Heart left ventricle (tissue), 16 donors: ENCODE measurements around the gene ERC1. TPM values are rescaled to one million over a fixed set of nuclear protein-coding genes. Genes with fewer than 3 reads are reported as not detected.

ENCODE experiments used
- ATAC-seq, 4 donors: fragments of 200-7000 bp; cut with Tn5 transposase; one replicate each; pipeline ENCODE4 v1.9.1; 2020 to 2022; ENCODE audit warnings: moderate library complexity in 4 of 4, mild to moderate bottlenecking in 3 of 4, moderate number of reproducible peaks in 1 of 4
- DNase-seq, 5 donors: peaks; one replicate each; pipeline ENCODE4 v3.0.0-alpha.2; 2020
- H3K27ac ChIP-seq, 12 donors: fragments of 200-600 bp; sonication (generic) in 4 of 12; one replicate each; pipeline versions ENCODE4 v1.5.0 to v1.8.0; 2016 to 2022; ENCODE audit warnings: mild to moderate bottlenecking in 2 of 12
- H3K27me3 ChIP-seq, 9 donors: fragments of 200-600 bp; sonication (generic) in 2 of 9; one replicate each; pipeline versions ENCODE4 v1.5.1 to v1.8.0; 2016 to 2022; ENCODE audit warnings: mild to moderate bottlenecking in 3 of 9
- H3K36me3 ChIP-seq, 9 donors: fragments of 200-600 bp; sonication (generic) in 2 of 9; one replicate each; pipeline versions ENCODE4 v1.5.0 to v1.8.0; 2018 to 2022; ENCODE audit warnings: mild to moderate bottlenecking in 2 of 9
- H3K4me1 ChIP-seq, 12 donors: fragments of 200-600 bp; sonication (generic) in 4 of 12; one replicate each; pipeline versions ENCODE4 v1.5.0 to v1.8.0; 2016 to 2022; ENCODE audit warnings: mild to moderate bottlenecking in 3 of 12
- H3K4me3 ChIP-seq, 12 donors: fragments of 200-600 bp; sonication (generic) in 4 of 12; one replicate each; pipeline versions ENCODE4 v1.5.0 to v1.8.0; 2017 to 2022; ENCODE audit warnings: mild to moderate bottlenecking in 9 of 12, moderate library complexity in 4 of 12
- H3K9me3 ChIP-seq, 12 donors: fragments of 200-600 bp; sonication (generic) in 4 of 12; one replicate each; pipeline versions ENCODE4 v1.5.0 to v1.8.0; 2016 to 2022; ENCODE audit warnings: mild to moderate bottlenecking in 1 of 12
- POLR2A ChIP-seq, 2 donors: fragments of 450-650 bp; IDR thresholded peaks; one replicate each; pipeline ENCODE4 v1.6.1; 2017; ENCODE audit warnings: antibody characterized with exemption in 2 of 2, mild to moderate bottlenecking in 2 of 2, moderate library complexity in 2 of 2
- WGBS, 4 donors: extraction: QIAGEN DNeasy Blood & Tissue Kit in 2 of 4; methylation state at CpG; one replicate each; pipeline versions ENCODE4 v1.1.5 to v1.1.7; 2013 to 2018; 5-methylcytosine and 5-hydroxymethylcytosine counted together
- intact Hi-C, 10 donors: fragments of 100-400 bp; cut with DNase I; formaldehyde crosslinking; loops; one replicate each; pipeline versions ENCODE4 v1.11.1 to v1.14.2; 2022
- polyA plus RNA-seq, 2 donors: library from polyadenylated mRNA; stranded (reverse); fragments of 200-250 nt; gene quantifications; one replicate each; pipeline ENCODE4 v1.2.3, GENCODE V29; 2013
- total RNA-seq, 9 donors: library from RNA; depleted of rRNA in 2 of 9; stranded (reverse); fragments of >200 nt in 2 of 9; fragmentation: NEBNext Ultra II Directional in 3 of 9; extraction: Animal tissue kit (Norgen Biotek cat#: 25700) in 3 of 9; gene quantifications; one replicate each; pipeline versions ENCODE4 v1.1.0 to v1.2.4, GENCODE V29; 2016 to 2023
- TF ChIP-seq, protein P1 (sequence below), 12 donors: fragments of 200-600 bp; sonication (generic) in 4 of 12; IDR thresholded peaks; one replicate each; pipeline versions ENCODE4 v1.5.0 to v1.8.0; 2018 to 2022; ENCODE audit warnings: antibody characterized with exemption in 12 of 12, mild to moderate bottlenecking in 5 of 12
- donor health status: ischemic (EF 13 %, LVEDD 7.1; RV severe dilation, severe dysfunction).
- donor health status: healthy with polysubstance abuse.
- donor health status: DM: no; HTN: yes; CAD: no.
- donor health status: DM: no; HTN: no; CAD: no.
- donor health status: ischemic (EF 25% LVEDD 6.9; RV normal size, moderate dysfunction).
- donor health status: ischemic (EF 25% LVEDD 5.7; RV mildly dilated, moderate dysfunction).
- donor health status: healthy.
- donor health status: DM: yes; HTN: yes; CAD: no.
- donor health status: ischemic (EF 35%, LVEDD 5.7; RV mildly dilated, moderate dysfunction).
- donor health status: nonischemic (EF 11% LVEDD 7.7; RV severe dilation, severe dysfunction).
- donor health status: DM: yes; HTN: yes; CAD: no.
- donor health status: PGD.
- donor health status: ischemic (EF 29% LVEDD 5.4; RV normal size, mild dysfunction).
- donor health status: nonischemic (EF 23%, LVEDD 6.1; RV moderate dilation, normal function).

ERC1 gene
- total and polyA plus RNA-seq, 11 donors = 13.5 to 84.0 (median 47.9) TPM

DNA sequence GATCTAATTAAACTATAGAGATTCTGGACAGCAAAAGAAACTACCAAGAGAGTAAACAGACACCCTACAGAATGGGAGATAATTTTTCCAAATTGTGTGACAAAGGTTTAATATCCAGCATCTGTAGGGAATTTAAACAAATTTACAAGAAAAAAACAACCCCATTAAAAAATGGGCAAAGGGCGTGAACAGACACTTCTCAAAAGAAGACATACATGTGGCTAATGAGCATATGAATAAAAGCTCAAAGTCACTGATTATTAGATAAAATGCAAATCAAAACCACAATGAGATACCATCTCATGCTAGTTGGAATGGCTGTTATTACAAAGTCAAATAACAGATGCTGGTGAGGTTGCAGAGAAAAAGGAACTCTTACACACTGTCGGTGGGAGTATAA is 309.4 kb downstream of the ERC1 start:
- intact Hi-C loops = loop anchor here in 1 of 10 donors (2.0 kb wide), 1 partner anchor 62 kb away; no protein-coding TSS in a partner anchor
- H3K9me3 ChIP-seq = peaks cover 0 to 7% (median 0%) of the 10 kb centered on the region in 12 donors
- H3K4me1 ChIP-seq = peaks cover 0 to 12% (median 5%) of the 10 kb centered on the region in 12 donors
- ATAC-seq (no peak), DNase-seq (no peak)
- H3K27ac ChIP-seq = no peak overlapping the region
- WGBS, 4 donors = 94 to 96% (median 95%) methylated on average over 2 of the region's 2 CpGs
- peaks cover 0 to 8% (median 3%) of the 10 kb centered on the region in 9 donors for H3K36me3 ChIP-seq
- no peak overlapping the region for H3K4me3 ChIP-seq
- TF ChIP-seq POLR2A (IDR thresholded peaks at IDR 0.05) = no peak
- TF ChIP-seq, protein P1, sequence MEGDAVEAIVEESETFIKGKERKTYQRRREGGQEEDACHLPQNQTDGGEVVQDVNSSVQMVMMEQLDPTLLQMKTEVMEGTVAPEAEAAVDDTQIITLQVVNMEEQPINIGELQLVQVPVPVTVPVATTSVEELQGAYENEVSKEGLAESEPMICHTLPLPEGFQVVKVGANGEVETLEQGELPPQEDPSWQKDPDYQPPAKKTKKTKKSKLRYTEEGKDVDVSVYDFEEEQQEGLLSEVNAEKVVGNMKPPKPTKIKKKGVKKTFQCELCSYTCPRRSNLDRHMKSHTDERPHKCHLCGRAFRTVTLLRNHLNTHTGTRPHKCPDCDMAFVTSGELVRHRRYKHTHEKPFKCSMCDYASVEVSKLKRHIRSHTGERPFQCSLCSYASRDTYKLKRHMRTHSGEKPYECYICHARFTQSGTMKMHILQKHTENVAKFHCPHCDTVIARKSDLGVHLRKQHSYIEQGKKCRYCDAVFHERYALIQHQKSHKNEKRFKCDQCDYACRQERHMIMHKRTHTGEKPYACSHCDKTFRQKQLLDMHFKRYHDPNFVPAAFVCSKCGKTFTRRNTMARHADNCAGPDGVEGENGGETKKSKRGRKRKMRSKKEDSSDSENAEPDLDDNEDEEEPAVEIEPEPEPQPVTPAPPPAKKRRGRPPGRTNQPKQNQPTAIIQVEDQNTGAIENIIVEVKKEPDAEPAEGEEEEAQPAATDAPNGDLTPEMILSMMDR (IDR thresholded peaks at IDR 0.05) = no peak
- H3K27me3 ChIP-seq = no peaks in the 10 kb centered on the region

DNA sequence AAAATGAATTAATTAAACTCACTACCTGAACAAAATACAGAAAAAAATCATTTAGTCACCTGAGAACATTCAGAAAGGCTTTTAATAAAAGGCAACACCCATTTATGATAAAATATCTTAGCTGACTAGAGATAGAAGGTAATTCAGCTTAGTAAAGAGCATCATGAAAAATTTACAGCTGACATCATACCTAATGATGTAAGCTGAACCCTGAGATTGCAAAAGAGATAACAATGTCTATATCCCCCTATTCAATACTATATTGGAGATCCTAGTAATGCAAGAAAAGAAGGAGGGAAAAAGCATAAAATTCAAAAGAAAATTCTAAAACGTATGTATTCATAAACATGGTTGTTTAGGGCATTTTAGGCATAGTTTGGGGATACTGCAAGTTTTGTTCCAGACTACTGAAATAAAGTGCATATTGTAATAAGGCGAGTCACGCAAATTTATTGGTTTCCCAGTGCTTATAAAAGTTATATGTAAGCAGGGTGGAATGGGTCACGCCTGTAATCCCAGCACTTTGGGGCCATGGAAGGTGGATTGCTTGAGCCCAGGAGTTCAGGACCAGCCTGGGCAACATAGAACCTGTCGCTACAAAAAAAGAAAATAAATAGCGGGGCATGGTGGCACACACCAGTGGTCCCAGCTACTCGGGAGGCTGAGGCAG is 311.3 kb downstream of the ERC1 start:
- TF ChIP-seq, protein P1 (IDR thresholded peaks at IDR 0.05) = no peak
- no peak for TF ChIP-seq POLR2A (IDR thresholded peaks at IDR 0.05)
- H3K36me3 ChIP-seq = peaks cover 0 to 4% (median 2%) of the 10 kb centered on the region in 9 donors
- WGBS, 4 donors = 97% methylated on average over 7 of the region's 7 CpGs
- H3K9me3 ChIP-seq = peaks cover 0 to 7% (median 0%) of the 10 kb centered on the region in 12 donors
- intact Hi-C loops = no loop called here
- no peak overlapping the region for H3K4me3 ChIP-seq
- ATAC-seq (no peak), DNase-seq (no peak)
- no peak overlapping the region for H3K27ac ChIP-seq
- H3K27me3 ChIP-seq = no peaks in the 10 kb centered on the region
- peaks cover 3 to 29% (median 21%) of the 10 kb centered on the region in 12 donors for H3K4me1 ChIP-seq

DNA sequence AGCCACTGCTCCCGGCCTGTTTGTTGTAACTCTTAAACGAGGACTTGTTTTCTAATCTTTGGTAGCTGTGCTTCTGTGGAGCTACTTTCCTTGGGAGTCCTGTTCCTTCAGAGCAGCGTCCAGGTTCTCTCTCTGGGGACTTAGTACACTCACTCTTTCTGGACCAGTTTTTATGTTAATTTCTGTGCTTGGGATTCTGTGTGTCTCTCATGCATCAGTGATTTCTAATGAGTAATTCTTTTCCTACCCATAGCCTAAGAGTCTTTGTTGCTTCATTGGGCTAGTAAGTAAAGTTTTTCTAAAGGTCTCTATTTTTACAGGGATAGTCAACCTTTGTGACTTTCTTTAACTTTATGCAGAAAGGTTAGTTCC is 314.0 kb downstream of the ERC1 start:
- Histone ChIP-seq H3K4me1 (peaks cover 3 to 49% (median 21%) of the 10 kb centered on the region in 12 donors), H3K9me3 (peaks cover 0 to 2% (median 0%) of the 10 kb centered on the region in 12 donors), H3K4me3 (no peak overlapping the region), H3K27me3 (no peaks in the 10 kb centered on the region), H3K36me3 (peaks cover 0 to 4% (median 0%) of the 10 kb centered on the region in 9 donors), H3K27ac (peak overlapping the region in 9 of 12 donors; percentile 3 to 87 (median 32))
- 78 to 84% (median 84%) methylated on average over 3 of the region's 3 CpGs for WGBS, 4 donors
- TF ChIP-seq, protein P1 (IDR thresholded peaks at IDR 0.05) = no peak
- no peak for TF ChIP-seq POLR2A (IDR thresholded peaks at IDR 0.05)
- intact Hi-C loops = no loop called here
- ATAC-seq (peak; percentile 30 to 75 (median 40)), DNase-seq (peak in 2 of 5 donors; percentile 29 to 45)

DNA sequence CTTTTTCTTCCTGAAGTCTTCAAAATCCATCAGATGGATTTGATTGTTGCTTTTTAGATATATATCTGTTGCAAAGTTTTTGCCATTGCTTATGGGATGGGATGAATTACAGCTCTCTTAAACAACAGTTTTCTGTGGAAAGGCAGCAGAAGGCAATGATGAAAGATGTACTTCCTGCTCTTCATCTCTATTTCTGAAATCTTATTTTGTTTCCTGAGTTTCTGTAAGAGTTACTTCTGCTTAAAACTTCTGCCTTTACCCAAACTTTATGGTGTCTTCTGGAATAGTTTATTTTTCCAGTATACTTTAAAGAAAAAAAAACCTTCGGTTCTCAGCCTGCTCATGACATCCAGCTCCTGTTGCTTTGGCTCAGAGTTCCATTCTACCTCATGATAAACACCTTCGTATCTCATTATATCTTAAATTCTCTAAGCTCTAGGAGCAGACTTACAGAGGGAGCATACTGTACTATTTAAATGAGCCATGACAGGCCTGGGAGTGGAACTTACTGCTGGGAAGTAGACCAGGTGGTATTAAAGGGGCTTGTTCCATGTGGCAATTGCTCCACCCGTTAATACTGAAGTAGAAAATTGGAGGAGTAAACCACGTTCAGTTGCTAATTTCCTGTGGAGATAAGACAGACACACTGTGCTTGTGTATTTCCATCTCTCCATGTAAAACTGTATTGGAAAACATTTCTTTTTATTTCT is 314.9 kb downstream of the ERC1 start:
- H3K4me3 ChIP-seq = no peak overlapping the region
- peaks cover 0 to 2% (median 0%) of the 10 kb centered on the region in 9 donors for H3K36me3 ChIP-seq
- WGBS, 4 donors = 23 to 28% (median 26%) methylated on average over 4 of the region's 4 CpGs
- intact Hi-C loops = no loop called here
- DNase-seq (no peak), ATAC-seq (peak; percentile 61 to 82 (median 80))
- peaks cover 3 to 58% (median 24%) of the 10 kb centered on the region in 12 donors for H3K4me1 ChIP-seq
- H3K27ac ChIP-seq = peak overlapping the region in 9 of 12 donors; percentile 2 to 87 (median 35)
- TF ChIP-seq POLR2A (IDR thresholded peaks at IDR 0.05) = no peak
- TF ChIP-seq, protein P1 (IDR thresholded peaks at IDR 0.05) = no peak
- no peaks in the 10 kb centered on the region for H3K9me3 ChIP-seq
- H3K27me3 ChIP-seq = no peaks in the 10 kb centered on the region
